ENCODE data around the gene STPG2. TPM values are rescaled to one million over a fixed set of nuclear protein-coding genes. Genes with fewer than 3 reads are reported as not detected.

Gene STPG2
- total and polyA plus RNA-seq, 10 of the 15 experiments (the other 5 are each of a cell fraction or from before 2014, with no cell fraction given): 0.13 to 0.24 TPM; not detected in 8

- no peak overlapping the region for H3K4me3 ChIP-seq
- ATAC-seq (no peak), DNase-seq (ENCODE audit: low read depth, low spot score) (no peak), FAIRE-seq (no peak)
- H3K4me1 ChIP-seq (ENCODE audit: control insufficient read depth, insufficient read depth, low read length): no peaks in the 10 kb centered on the region
- H4K20me1 ChIP-seq (ENCODE audit: control insufficient read depth, insufficient read depth): no peaks in the 10 kb centered on the region
- no TSS peak for BruUV-seq (replicated peaks)
- no peak overlapping the region for H3K9ac ChIP-seq (ENCODE audit: control insufficient read depth, insufficient read depth, low read length)
- H3K27ac ChIP-seq (ENCODE audit: control insufficient read depth, insufficient read depth): no peak overlapping the region
- in situ Hi-C loops (cut with MboI) (no loop called here), intact Hi-C loops (cut with micrococcal nuclease; ENCODE audit: unreplicated experiment) (no loop called here)
- TF ChIP-seq EZH2 (IDR thresholded peaks at IDR 0.05; ENCODE audit: borderline replicate concordance, control insufficient read depth, low read depth, low read length) (no peak), CHD1 (IDR thresholded peaks at IDR 0.05; ENCODE audit: low read depth, low read length) (no peak), ZBTB40 (IDR thresholded peaks at IDR 0.05; ENCODE audit: borderline replicate concordance) (no peak)
- no peak overlapping the region for H3K4me2 ChIP-seq (ENCODE audit: control insufficient read depth, insufficient read depth)
- ChIA-PET SMC1A (ENCODE audit: uncharacterized antibody, unreplicated experiment) (no interaction called here), POLR2A (interaction anchor here (0.5 kb wide), 1 partner anchor 673 kb away, joined by 3 read pairs; no protein-coding TSS in a partner anchor), CTCF (interaction anchor here (0.9 kb wide), 1 partner anchor 9 kb away, joined by 4 read pairs; no protein-coding TSS in a partner anchor), RAD21 (ENCODE audit: unreplicated experiment) (no interaction called here)
- H3K79me2 ChIP-seq (ENCODE audit: control insufficient read depth, insufficient read depth, low read length): no peaks in the 10 kb centered on the region
- H2AFZ ChIP-seq (ENCODE audit: control insufficient read depth, low read depth, low read length): no peak overlapping the region
- WGBS (ENCODE audit: insufficient coverage, insufficient replicate concordance, low lambda C conversion rate, missing lambda C conversion rate): 10% methylated on average over 1 of the region's 1 CpG
- no peaks in the 10 kb centered on the region for H3K9me3 ChIP-seq (replicated peaks; ENCODE audit: control insufficient read depth, insufficient read depth, low read length)
- no peaks in the 10 kb centered on the region for H3K36me3 ChIP-seq (ENCODE audit: control insufficient read depth in 2 of 2, insufficient read depth in 2 of 2, low read length in 1 of 2)
- no peaks in the 10 kb centered on the region for H3K27me3 ChIP-seq (replicated peaks in 1 of 2; ENCODE audit: control insufficient read depth in 2 of 2, insufficient read depth in 2 of 2, low read length in 1 of 2)
Observed at GRCh38 chr4:97770222-97770621, 373.1 kb downstream of the STPG2 start.
